Caco-2 (cell line): ENCODE data around the gene KIF27. TPM values are rescaled to one million over a fixed set of nuclear protein-coding genes. Genes with fewer than 3 reads are reported as not detected.

Experiments
- BruUV-seq: library from RNA; stranded (reverse); fragments of 400-500 nt; replicated peaks from 2 replicates; lab custom pipeline; 2021; lab: Mats Ljungman, UMichigan
- CTCF ChIA-PET: fragments of 300-600 bp; sonication (Branson Sonifier 250); formaldehyde crosslinking; loops from one replicate; lab custom pipeline; 2022; ENCODE audit warnings: antibody characterized with exemption; lab: Charles Lee
- POLR2A ChIA-PET: fragments of 300-600 bp; sonication (Branson Sonifier 250); formaldehyde crosslinking; loops from one replicate; lab custom pipeline; 2022; ENCODE audit warnings: antibody characterized with exemption; lab: Charles Lee
- DNase-seq, 2 experiments: peaks; one replicate each; pipeline versions ENCODE4 v3.0.0 to v3.0.0-alpha.2; 2020 to 2022
- H3K27me3 ChIP-seq: replicated peaks from 2 replicates; pipeline ENCODE4 v1.6.0; 2011; ENCODE audit warnings: low read length; ENCODE audit not compliant: control insufficient read depth, insufficient read depth
- H3K36me3 ChIP-seq: 2 replicates; pipeline ENCODE4 v1.5.1; 2011; ENCODE audit warnings: low read length; ENCODE audit not compliant: control insufficient read depth, insufficient read depth
- H3K4me1 ChIP-seq: fragments of 250-450 bp; sonication (Bioruptor Pico); 2 replicates; pipeline ENCODE4 v1.5.1; 2020; ENCODE audit warnings: mild to moderate bottlenecking
- H3K4me3 ChIP-seq: 2 replicates; pipeline ENCODE4 v1.5.1; 2011; ENCODE audit warnings: low read depth, mild to moderate bottlenecking, control low read depth, low read length
- H3K9me3 ChIP-seq: fragments of 250-450 bp; sonication (Bioruptor Pico); 2 replicates; pipeline ENCODE4 v1.5.1; 2020; ENCODE audit warnings: mild to moderate bottlenecking, moderate library complexity
- H3K27ac Mint-ChIP-seq: one replicate; pipeline ENCODE4 v1.8.0; 2022; ENCODE audit warnings: mixed read lengths; ENCODE audit not compliant: unreplicated experiment
- H3K27me3 Mint-ChIP-seq: one replicate; pipeline ENCODE4 v1.8.0; 2022; ENCODE audit warnings: mixed read lengths; ENCODE audit not compliant: insufficient read depth, unreplicated experiment
- H3K36me3 Mint-ChIP-seq: one replicate; pipeline ENCODE4 v1.8.0; 2022; ENCODE audit warnings: mild to moderate bottlenecking, mixed read lengths; ENCODE audit not compliant: insufficient read depth, unreplicated experiment
- H3K4me1 Mint-ChIP-seq: one replicate; pipeline ENCODE4 v1.8.0; 2022; ENCODE audit warnings: low read depth, mixed read lengths; ENCODE audit not compliant: unreplicated experiment
- H3K4me3 Mint-ChIP-seq: one replicate; pipeline ENCODE4 v1.8.0; 2022; ENCODE audit warnings: mild to moderate bottlenecking, moderate library complexity, mixed read lengths; ENCODE audit not compliant: unreplicated experiment
- H3K9me3 Mint-ChIP-seq: one replicate; pipeline ENCODE4 v1.8.0; 2022; ENCODE audit warnings: mixed read lengths; ENCODE audit not compliant: unreplicated experiment
- CTCF ChIP-seq, 2 experiments: fragments of 200-600 bp in 1 of 2; IDR thresholded peaks; 1 replicate in 1 of 2; 2 replicates in 1 of 2; pipeline versions ENCODE4 v1.5.1 to v1.8.0; 2011 to 2022; ENCODE audit warnings: antibody characterized with exemption in 1 of 2, control low read depth in 1 of 2, inconsistent platforms in 1 of 2, low read depth in 1 of 2, low read length in 1 of 2, mild to moderate bottlenecking in 1 of 2, moderate library complexity in 1 of 2; ENCODE audit not compliant: insufficient read depth in 1 of 2, severe bottlenecking in 1 of 2, unreplicated experiment in 1 of 2
- intact Hi-C: fragments of 100-400 bp; cut with micrococcal nuclease; formaldehyde crosslinking; loops from one replicate; pipeline ENCODE4 v1.10.0; 2022; ENCODE audit not compliant: unreplicated experiment
- total RNA-seq: library from RNA; stranded (reverse); gene quantifications from 2 replicates; pipeline ENCODE4 v1.2.3, GENCODE V29; 2022

Gene KIF27
- total RNA-seq, 1 experiment from 2014 or later = 1.8 TPM

- Histone ChIP-seq H3K4me1 (peaks cover 3% of the 10 kb centered on the region; the same call in 1 of the 2 replicates), H3K36me3 (no peaks in the 10 kb centered on the region), H3K27me3 (no peaks in the 10 kb centered on the region), H3K4me3 (no peak overlapping the region), H3K9me3 (no peaks in the 10 kb centered on the region)
- no peak for TF ChIP-seq CTCF (IDR thresholded peaks at IDR 0.05; ENCODE audit: insufficient read depth in 1 of 2, low read depth in 1 of 2, low read length in 1 of 2, severe bottlenecking in 1 of 2, unreplicated experiment in 1 of 2)
- intact Hi-C loops = loop anchor here (5.0 kb wide), 1 partner anchor 37 kb away; the partner anchor contains the start of gene KIF27
- CTCF ChIA-PET = interaction anchor here (0.6 kb wide), 1 partner anchor 1884 kb away, joined by 3 read pairs; no protein-coding TSS in a partner anchor
- Mint-ChIP-seq H3K27me3 (no peaks in the 10 kb centered on the region), H3K27ac (no peak overlapping the region), H3K4me3 (no peak overlapping the region), H3K9me3 (no peaks in the 10 kb centered on the region), H3K4me1 (no peaks in the 10 kb centered on the region), H3K36me3 (peaks cover 33% of the 10 kb centered on the region)
- no peak for DNase-seq
- no TSS peak for BruUV-seq
- POLR2A ChIA-PET = no interaction called here
Measured at GRCh38 chr9:83959061-83959460, 37.8 kb upstream of the KIF27 start.

GRCh38 chr9:83957248-83957513 is 35.9 kb upstream of the KIF27 start:
- H3K36me3 ChIP-seq = no peaks in the 10 kb centered on the region
- no peaks in the 10 kb centered on the region for H3K9me3 ChIP-seq
- ChIA-PET POLR2A (no interaction called here), CTCF (no interaction called here)
- no peak for DNase-seq
- H3K27me3 ChIP-seq = no peaks in the 10 kb centered on the region
- Mint-ChIP-seq H3K4me3 (peak overlapping the region; percentile 99), H3K9me3 (no peaks in the 10 kb centered on the region), H3K27ac (peak overlapping the region; percentile 98), H3K27me3 (no peaks in the 10 kb centered on the region), H3K4me1 (no peaks in the 10 kb centered on the region), H3K36me3 (peaks cover 25% of the 10 kb centered on the region)
- intact Hi-C loops = loop anchor here (5.0 kb wide), 1 partner anchor 35 kb away; the partner anchor contains the start of gene KIF27
- H3K4me3 ChIP-seq = peak overlapping the region; percentile 70
- no TSS peak for BruUV-seq
- H3K4me1 ChIP-seq = peaks cover 2% of the 10 kb centered on the region; the same call in 1 of the 2 replicates
- no peak for TF ChIP-seq CTCF (IDR thresholded peaks at IDR 0.05; ENCODE audit: insufficient read depth in 1 of 2, low read depth in 1 of 2, low read length in 1 of 2, severe bottlenecking in 1 of 2, unreplicated experiment in 1 of 2)

GRCh38 chr9:83956436-83957247 is 35.4 kb upstream of the KIF27 start:
- TSS peak; percentile 87 for BruUV-seq
- ChIA-PET POLR2A (interaction anchor here (1.0 kb wide), 1 partner anchor 24 kb away, joined by 4 read pairs; the partner anchor contains the start of genes HNRNPK and RMI1), CTCF (no interaction called here)
- intact Hi-C loops = loop anchor here (1.0 to 5.0 kb wide), 2 partner anchors 24 to 34 kb away; partner anchors contain the start of genes HNRNPK, KIF27 and RMI1
- Mint-ChIP-seq H3K4me3 (peak overlapping the region; percentile 99), H3K9me3 (no peaks in the 10 kb centered on the region), H3K36me3 (peaks cover 24% of the 10 kb centered on the region), H3K27me3 (no peaks in the 10 kb centered on the region), H3K27ac (peak overlapping the region; percentile 98), H3K4me1 (no peaks in the 10 kb centered on the region)
- no peak for TF ChIP-seq CTCF (IDR thresholded peaks at IDR 0.05; ENCODE audit: insufficient read depth in 1 of 2, low read depth in 1 of 2, low read length in 1 of 2, severe bottlenecking in 1 of 2, unreplicated experiment in 1 of 2)
- H3K9me3 ChIP-seq = no peaks in the 10 kb centered on the region
- H3K27me3 ChIP-seq = no peaks in the 10 kb centered on the region
- peak; percentile 80 to 87 for DNase-seq
- H3K4me3 ChIP-seq = peak overlapping the region; percentile 70
- H3K4me1 ChIP-seq = no peaks in the 10 kb centered on the region
- H3K36me3 ChIP-seq = no peaks in the 10 kb centered on the region
